Heart right ventricle (tissue), 16 donors: ENCODE measurements around the gene ATP10A. TPM values are rescaled to one million over a fixed set of nuclear protein-coding genes. Genes with fewer than 3 reads are reported as not detected.
"Not testable (repeated sequence)": the region's sequence is repeated elsewhere in the genome, so short reads cannot be mapped to it uniquely, and the experiment has no call there.

Source experiments
- ATAC-seq, 8 donors: fragments of 200-7000 bp; cut with Tn5 transposase; one replicate each; pipeline ENCODE4 v1.9.1; 2020; ENCODE audit warnings: mild to moderate bottlenecking in 8 of 8, moderate library complexity in 8 of 8, moderate number of reproducible peaks in 1 of 8
- DNase-seq, 2 donors: peaks; one replicate each; pipeline ENCODE4 v3.0.0-alpha.2; 2020
- H3K27ac ChIP-seq, 10 donors: fragments of 200-600 bp; sonication (generic) in 2 of 10; one replicate each; pipeline versions ENCODE4 v1.5.0 to v1.8.0; 2020 to 2022; ENCODE audit warnings: mild to moderate bottlenecking in 3 of 10
- H3K27me3 ChIP-seq, 7 donors: fragments of 200-600 bp; one replicate each; pipeline ENCODE4 v1.8.0; 2021 to 2022; ENCODE audit warnings: mild to moderate bottlenecking in 2 of 7
- H3K36me3 ChIP-seq, 9 donors: fragments of 200-600 bp; sonication (generic) in 1 of 9; one replicate each; pipeline versions ENCODE4 v1.5.0 to v1.8.0; 2020 to 2022; ENCODE audit warnings: mild to moderate bottlenecking in 2 of 9
- H3K4me1 ChIP-seq, 9 donors: fragments of 200-600 bp; sonication (generic) in 1 of 9; one replicate each; pipeline versions ENCODE4 v1.5.0 to v1.8.0; 2020 to 2022; ENCODE audit warnings: mild to moderate bottlenecking in 4 of 9
- H3K4me3 ChIP-seq, 10 donors: fragments of 200-600 bp; sonication (generic) in 2 of 10; one replicate each; pipeline versions ENCODE4 v1.5.0 to v1.8.0; 2020 to 2022; ENCODE audit warnings: mild to moderate bottlenecking in 7 of 10, moderate library complexity in 2 of 10
- H3K9me3 ChIP-seq, 11 donors: fragments of 200-600 bp in 10 of 11; sonication (generic) in 2 of 11; one replicate each; pipeline versions ENCODE4 v1.5.0 to v1.8.0; 2013 to 2022; ENCODE audit warnings: mild to moderate bottlenecking in 2 of 11, control low read depth in 1 of 11, moderate library complexity in 1 of 11
- WGBS, 2 donors: extraction: QIAGEN DNeasy Blood & Tissue Kit; methylation state at CpG; one replicate each; pipeline ENCODE4 v1.1.7; 2013; ENCODE audit warnings: inconsistent platforms in 1 of 2; 5-methylcytosine and 5-hydroxymethylcytosine counted together
- intact Hi-C, 10 donors: fragments of 100-400 bp; cut with DNase I; formaldehyde crosslinking; loops; one replicate each; pipeline versions ENCODE4 v1.11.1 to v1.14.2; 2022
- polyA plus RNA-seq, 2 donors: library from polyadenylated mRNA; stranded (reverse); fragments of 200-250 nt; gene quantifications; one replicate each; pipeline ENCODE4 v1.2.3, GENCODE V29; 2013
- total RNA-seq, 10 donors: library from RNA; stranded (reverse); fragmentation: NEBNext Ultra II Directional in 3 of 10; extraction: Animal tissue kit (Norgen Biotek cat#: 25700) in 3 of 10; gene quantifications; one replicate each; pipeline versions ENCODE4 v1.2.1 to v1.2.4, GENCODE V29; 2021 to 2023
- TF ChIP-seq, protein P1 (sequence below), 9 donors: fragments of 200-600 bp; sonication (generic) in 2 of 9; IDR thresholded peaks; one replicate each; pipeline versions ENCODE4 v1.5.0 to v1.8.0; 2021 to 2022; ENCODE audit warnings: antibody characterized with exemption in 9 of 9, mild to moderate bottlenecking in 5 of 9, moderate library complexity in 1 of 9
- donor health status: Arrhythmogenic right ventricular cardiomyopathy.
- donor health status: ischemic (EF 13 %, LVEDD 7.1; RV severe dilation, severe dysfunction).
- donor health status: healthy with polysubstance abuse.
- donor health status: DM: no; HTN: yes; CAD: no.
- donor health status: DM: no; HTN: no; CAD: no.
- donor health status: ischemic (EF 25% LVEDD 6.9; RV normal size, moderate dysfunction).
- donor health status: ischemic (EF 25% LVEDD 5.7; RV mildly dilated, moderate dysfunction).
- donor health status: healthy.
- donor health status: DM: yes; HTN: yes; CAD: no.
- donor health status: Ischemic cardiomyopathy.
- donor health status: ischemic (EF 35%, LVEDD 5.7; RV mildly dilated, moderate dysfunction).
- donor health status: nonischemic (EF 11% LVEDD 7.7; RV severe dilation, severe dysfunction).
- donor health status: DM: yes; HTN: yes; CAD: no.
- donor health status: PGD.
- donor health status: ischemic (EF 29% LVEDD 5.4; RV normal size, mild dysfunction).
- donor health status: nonischemic (EF 23%, LVEDD 6.1; RV moderate dilation, normal function).

The ATP10A gene
- total and polyA plus RNA-seq, 12 donors, result 0.45 to 2.2 (median 0.89) TPM

GRCh38 chr15:25643120-25643519, 220.0 kb downstream of the ATP10A start:
- Histone ChIP-seq H3K27ac (no peak overlapping the region), H3K4me3 (no peak overlapping the region), H3K27me3 (no peaks in the 10 kb centered on the region), H3K36me3 (no peaks in the 10 kb centered on the region), H3K4me1 (peaks cover 0 to 15% (median 0%) of the 10 kb centered on the region in 9 donors), H3K9me3 (no peaks in the 10 kb centered on the region)
- DNase-seq (no peak), ATAC-seq (no peak)
- 59 to 62% methylated on average over 4 of the region's 4 CpGs for WGBS, 2 donors
- TF ChIP-seq, protein P1, sequence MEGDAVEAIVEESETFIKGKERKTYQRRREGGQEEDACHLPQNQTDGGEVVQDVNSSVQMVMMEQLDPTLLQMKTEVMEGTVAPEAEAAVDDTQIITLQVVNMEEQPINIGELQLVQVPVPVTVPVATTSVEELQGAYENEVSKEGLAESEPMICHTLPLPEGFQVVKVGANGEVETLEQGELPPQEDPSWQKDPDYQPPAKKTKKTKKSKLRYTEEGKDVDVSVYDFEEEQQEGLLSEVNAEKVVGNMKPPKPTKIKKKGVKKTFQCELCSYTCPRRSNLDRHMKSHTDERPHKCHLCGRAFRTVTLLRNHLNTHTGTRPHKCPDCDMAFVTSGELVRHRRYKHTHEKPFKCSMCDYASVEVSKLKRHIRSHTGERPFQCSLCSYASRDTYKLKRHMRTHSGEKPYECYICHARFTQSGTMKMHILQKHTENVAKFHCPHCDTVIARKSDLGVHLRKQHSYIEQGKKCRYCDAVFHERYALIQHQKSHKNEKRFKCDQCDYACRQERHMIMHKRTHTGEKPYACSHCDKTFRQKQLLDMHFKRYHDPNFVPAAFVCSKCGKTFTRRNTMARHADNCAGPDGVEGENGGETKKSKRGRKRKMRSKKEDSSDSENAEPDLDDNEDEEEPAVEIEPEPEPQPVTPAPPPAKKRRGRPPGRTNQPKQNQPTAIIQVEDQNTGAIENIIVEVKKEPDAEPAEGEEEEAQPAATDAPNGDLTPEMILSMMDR (IDR thresholded peaks at IDR 0.05), result no peak
- intact Hi-C loops, result no loop called here

GRCh38 chr15:25641762-25642161, 221.4 kb downstream of the ATP10A start:
- DNase-seq (no peak), ATAC-seq (no peak)
- H3K36me3 ChIP-seq, result no peaks in the 10 kb centered on the region
- H3K4me3 ChIP-seq, result no peak overlapping the region
- TF ChIP-seq, protein P1 (IDR thresholded peaks at IDR 0.05), result no peak
- intact Hi-C loops, result no loop called here
- 60 to 68% methylated on average over 6 of the region's 6 CpGs for WGBS, 2 donors
- H3K27ac ChIP-seq, result no peak overlapping the region
- H3K4me1 ChIP-seq, result peaks cover 0 to 15% (median 0%) of the 10 kb centered on the region in 9 donors
- peaks cover 0 to 2% (median 0%) of the 10 kb centered on the region in 7 donors for H3K27me3 ChIP-seq
- H3K9me3 ChIP-seq, result no peaks in the 10 kb centered on the region

DNA sequence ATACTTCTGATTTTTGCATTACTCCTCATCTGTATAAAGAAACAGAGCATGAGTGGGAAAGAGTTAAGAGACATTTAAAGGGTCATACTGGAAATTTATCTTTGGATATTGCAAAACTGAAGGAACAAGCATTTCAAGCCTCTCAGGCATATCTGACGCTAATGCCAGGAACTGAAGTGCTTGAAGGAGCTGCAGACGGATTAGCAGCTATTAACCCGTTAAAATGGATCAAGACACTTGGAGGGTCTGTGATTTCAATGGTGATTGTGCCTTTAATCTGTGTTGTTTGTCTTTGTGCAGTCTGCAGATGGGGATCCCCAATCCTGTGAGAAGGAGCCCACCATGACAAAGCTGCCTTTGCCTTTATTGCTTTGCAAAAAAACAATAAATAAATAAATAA, 221.8 kb downstream of the ATP10A start:
- Histone ChIP-seq H3K4me3 (no peak overlapping the region), H3K4me1 (peaks cover 0 to 15% (median 0%) of the 10 kb centered on the region in 9 donors), H3K27ac (no peak overlapping the region), H3K27me3 (peaks cover 0 to 3% (median 0%) of the 10 kb centered on the region in 7 donors), H3K9me3 (no peaks in the 10 kb centered on the region), H3K36me3 (no peaks in the 10 kb centered on the region)
- ATAC-seq (no peak), DNase-seq (no peak)
- 34 to 40% methylated on average over 3 of the region's 3 CpGs for WGBS, 2 donors
- intact Hi-C loops, result no loop called here
- TF ChIP-seq, protein P1 (IDR thresholded peaks at IDR 0.05), result no peak

DNA sequence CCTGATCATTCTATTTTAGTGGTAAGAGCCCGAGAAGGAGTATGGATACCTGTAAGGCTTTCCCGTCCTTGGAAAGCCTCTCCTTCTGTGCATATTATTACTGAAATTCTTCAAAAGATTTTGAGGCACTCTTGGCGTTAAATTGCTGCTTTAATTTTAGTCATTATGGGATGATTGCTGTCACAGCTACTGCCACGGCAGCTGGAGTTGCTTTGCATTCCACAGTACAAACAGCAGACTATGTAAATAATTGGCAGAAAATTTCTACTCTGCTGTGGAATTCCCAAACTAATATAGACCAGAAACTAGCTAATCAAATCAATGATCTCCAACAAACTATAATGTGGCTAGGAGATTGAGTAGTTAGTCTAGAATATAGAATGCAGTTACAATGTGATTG, 222.2 kb downstream of the ATP10A start:
- WGBS, 2 donors, result 71 to 73% methylated on average over 4 of the region's 4 CpGs
- H3K27me3 ChIP-seq, H3K4me3 ChIP-seq, H3K27ac ChIP-seq, DNase-seq, H3K36me3 ChIP-seq, ATAC-seq, intact Hi-C loops, H3K9me3 ChIP-seq: not testable (repeated sequence)
- H3K4me1 ChIP-seq, result peaks cover 0 to 15% (median 0%) of the 10 kb centered on the region in 9 donors

GRCh38 chr15:25640381-25640780, 222.7 kb downstream of the ATP10A start:
- DNase-seq, result no peak
- intact Hi-C loops, result no loop called here
- TF ChIP-seq, protein P1 (IDR thresholded peaks at IDR 0.05), result no peak

GRCh38 chr15:25636486-25636885, 226.6 kb downstream of the ATP10A start:
- H3K27ac ChIP-seq, H3K4me1 ChIP-seq, ATAC-seq, H3K36me3 ChIP-seq, H3K4me3 ChIP-seq, H3K27me3 ChIP-seq, H3K9me3 ChIP-seq, intact Hi-C loops, DNase-seq: not testable (repeated sequence)
- WGBS, 2 donors, result 84 to 85% methylated on average over 9 of the region's 9 CpGs

More at GRCh38 chr15:25640381-25640780, 222.7 kb downstream of the ATP10A start:
- Histone ChIP-seq H3K27me3 (peaks cover 0 to 3% (median 0%) of the 10 kb centered on the region in 7 donors), H3K4me1 (peaks cover 0 to 15% (median 0%) of the 10 kb centered on the region in 9 donors), H3K36me3 (no peaks in the 10 kb centered on the region), H3K4me3 (no peak overlapping the region), H3K27ac (no peak overlapping the region), H3K9me3 (no peaks in the 10 kb centered on the region)
- no peak for ATAC-seq
- WGBS, 2 donors, result 90 to 93% methylated on average over 5 of the region's 5 CpGs
